HEK293 (cell line): ENCODE results near the gene CCNI2.

ENCODE experiments used
- CTCF ChIA-PET: fragments of 350-600 bp; formaldehyde crosslinking; extraction: SDS; loops from one replicate; lab custom pipeline; 2021; ENCODE audit warnings: antibody characterized with exemption; lab: Yijun Ruan, JAX
- POLR2A ChIA-PET: fragments of 300-600 bp; formaldehyde crosslinking; extraction: SDS; loops from one replicate; lab custom pipeline; 2020; ENCODE audit warnings: antibody characterized with exemption, inconsistent platforms; lab: Yijun Ruan, JAX
- H3K27ac ChIP-seq: fragments of 200-500 bp; sonication (Bioruptor generic); 2 replicates; pipeline ENCODE4 v1.5.1; 2014; ENCODE audit warnings: low read depth, low read length, control low read depth, inconsistent platforms; ENCODE audit errors: extremely low read depth
- H3K36me3 ChIP-seq, 2 experiments: fragments of 200-500 bp in 1 of 2; sonication (Bioruptor generic) in 1 of 2; 1 replicate in 1 of 2; 2 replicates in 1 of 2; pipeline ENCODE4 v1.5.1; 2014 to 2017; ENCODE audit warnings: inconsistent platforms in 2 of 2, low read length in 2 of 2; ENCODE audit not compliant: control insufficient read depth in 2 of 2, insufficient read depth in 1 of 2
- H3K4me1 ChIP-seq: fragments of 200-500 bp; sonication (Bioruptor generic); 2 replicates; pipeline ENCODE4 v1.5.1; 2014; ENCODE audit warnings: mild to moderate bottlenecking, low read length, inconsistent platforms; ENCODE audit not compliant: control insufficient read depth, insufficient read depth
- H3K4me3 ChIP-seq: 2 replicates; pipeline ENCODE4 v1.5.1; 2011; ENCODE audit warnings: low read depth, mild to moderate bottlenecking, control low read depth, low read length, moderate library complexity
- H3K9me3 ChIP-seq: fragments of 200-500 bp; sonication (Bioruptor generic); 2 replicates; pipeline ENCODE4 v1.5.1; 2014; ENCODE audit warnings: low read depth, low read length, inconsistent platforms; ENCODE audit not compliant: control insufficient read depth, insufficient read depth
- GFI1B ChIP-seq: fragments of 450-650 bp; formaldehyde crosslinking; IDR thresholded peaks from 2 replicates; pipeline ENCODE4 v1.5.1; 2016; ENCODE audit warnings: missing biosample characterization, missing genetic modification characterization
- GLIS1 ChIP-seq: fragments of 450-650 bp; formaldehyde crosslinking; IDR thresholded peaks from 2 replicates; pipeline ENCODE4 v1.5.1; 2016; ENCODE audit warnings: missing biosample characterization, missing genetic modification characterization
- INSM2 ChIP-seq: fragments of 450-650 bp; formaldehyde crosslinking; IDR thresholded peaks from 2 replicates; pipeline ENCODE4 v1.5.1; 2016; ENCODE audit warnings: missing biosample characterization, missing genetic modification characterization
- KLF10 ChIP-seq: fragments of 450-650 bp; IDR thresholded peaks from 2 replicates; pipeline ENCODE4 v1.5.1; 2018; ENCODE audit warnings: missing biosample characterization, mild to moderate bottlenecking, missing genetic modification characterization
- ZBTB20 ChIP-seq: fragments of 450-650 bp; formaldehyde crosslinking; IDR thresholded peaks from 2 replicates; pipeline ENCODE4 v1.5.1; 2016; ENCODE audit warnings: missing biosample characterization, missing genetic modification characterization
- ZNF18 ChIP-seq: fragments of 450-650 bp; formaldehyde crosslinking; IDR thresholded peaks from 2 replicates; pipeline ENCODE4 v1.5.1; 2016; ENCODE audit warnings: missing biosample characterization, missing genetic modification characterization
- ZNF24 ChIP-seq: fragments of 450-650 bp; formaldehyde crosslinking; IDR thresholded peaks from 2 replicates; pipeline ENCODE4 v1.5.1; 2016; ENCODE audit warnings: missing biosample characterization, missing genetic modification characterization
- ZNF302 ChIP-seq: fragments of 450-650 bp; formaldehyde crosslinking; IDR thresholded peaks from 2 replicates; pipeline ENCODE4 v1.5.1; 2016; ENCODE audit warnings: missing biosample characterization, missing genetic modification characterization, low read depth
- ZNF362 ChIP-seq: fragments of 450-650 bp; formaldehyde crosslinking; IDR thresholded peaks from 2 replicates; pipeline ENCODE4 v1.5.1; 2016; ENCODE audit warnings: missing biosample characterization, missing genetic modification characterization
- ZNF394 ChIP-seq: fragments of 450-650 bp; formaldehyde crosslinking; IDR thresholded peaks from 2 replicates; pipeline ENCODE4 v1.5.1; 2016; ENCODE audit warnings: missing biosample characterization, missing genetic modification characterization, mild to moderate bottlenecking, moderate library complexity, borderline replicate concordance
- ZNF654 ChIP-seq: fragments of 450-650 bp; formaldehyde crosslinking; IDR thresholded peaks from 2 replicates; pipeline ENCODE4 v1.5.1; 2016; ENCODE audit warnings: low read depth, missing biosample characterization, missing genetic modification characterization
- ZNF660 ChIP-seq: fragments of 450-650 bp; IDR thresholded peaks from 2 replicates; pipeline ENCODE4 v1.5.1; 2018; ENCODE audit warnings: missing biosample characterization, mild to moderate bottlenecking, missing genetic modification characterization
- ZNF704 ChIP-seq: fragments of 450-650 bp; formaldehyde crosslinking; IDR thresholded peaks from 2 replicates; pipeline ENCODE4 v1.5.1; 2016; ENCODE audit warnings: missing biosample characterization, missing genetic modification characterization
- ZNF792 ChIP-seq: fragments of 450-650 bp; formaldehyde crosslinking; IDR thresholded peaks from 2 replicates; pipeline ENCODE4 v1.5.1; 2016; ENCODE audit warnings: missing biosample characterization, missing genetic modification characterization

Gene CCNI2

GRCh38 chr5:132766020-132766805, 19.0 kb downstream of the CCNI2 start (continued):
- TF ChIP-seq ZNF362 (tag by site-specific recombination), result no peak
- TF ChIP-seq, all 188 proteins: peak for 0

- no peak for TF ChIP-seq ZBTB20 (tag by site-specific recombination)
- no peak for TF ChIP-seq KLF10 (tag by site-specific recombination)
- TF ChIP-seq ZNF704 (tag by site-specific recombination), result no peak
- no peak for TF ChIP-seq ZNF792
- TF ChIP-seq GLIS1 (tag by site-specific recombination), result no peak
- TF ChIP-seq ZNF654 (tag by site-specific recombination), result no peak
- TF ChIP-seq ZNF24, result no peak
- CTCF ChIA-PET, result interaction anchor here (0.8 to 0.9 kb wide), 2 partner anchors 11 to 13 kb away, joined by 3 to 5 read pairs; no protein-coding TSS in a partner anchor
- Histone ChIP-seq H3K4me1 (no peaks in the 10 kb centered on the region), H3K9me3 (no peaks in the 10 kb centered on the region), H3K27ac (no peak overlapping the region), H3K36me3 (peaks cover 0 to 44% of the 10 kb centered on the region in 2 experiments; a peak in 1 of 3 replicates), H3K4me3 (no peak overlapping the region)
- POLR2A ChIA-PET, result interaction anchor here (0.7 to 1.3 kb wide), 2 partner anchors 29 to 54 kb away, joined by 3 to 4 read pairs; partner anchors contain the start of gene KIF3A
Measured at GRCh38 chr5:132766806-132767055, 19.5 kb downstream of the CCNI2 start.

- TF ChIP-seq ZNF18 (no peak), ZNF302 (tag by site-specific recombination) (no peak), INSM2 (tag by site-specific recombination) (no peak), GFI1B (tag by site-specific recombination) (no peak), ZNF394 (tag by site-specific recombination) (peak; percentile 12; the same call in 1 of the 2 replicates), ZNF660 (tag by site-specific recombination) (no peak)
- H3K9me3 ChIP-seq, result no peaks in the 10 kb centered on the region
- no peaks in the 10 kb centered on the region for H3K4me1 ChIP-seq
- H3K27ac ChIP-seq, result no peak overlapping the region
- no peak overlapping the region for H3K4me3 ChIP-seq
- peaks cover 0 to 40% of the 10 kb centered on the region in 2 experiments; a peak in 1 of 3 replicates for H3K36me3 ChIP-seq
- POLR2A ChIA-PET, result interaction anchor here (0.8 to 1.3 kb wide), 2 partner anchors 10 to 30 kb away, joined by 3 to 4 read pairs; partner anchors contain the start of genes KIF3A and SEPTIN8
- CTCF ChIA-PET, result interaction anchor here (0.9 kb wide), 1 partner anchor 10 kb away, joined by 3 read pairs; no protein-coding TSS in a partner anchor
Measured at GRCh38 chr5:132767150-132767549, 19.9 kb downstream of the CCNI2 start.
